GM12874 (cell line): ENCODE results near the gene APOA5.

Experiments
- CTCF ChIP-seq: IDR thresholded peaks from 2 replicates; pipeline ENCODE4 v1.5.1; 2011; ENCODE audit warnings: low read depth, mild to moderate bottlenecking, control low read depth, low read length, moderate library complexity; ENCODE audit not compliant: insufficient read depth

The APOA5 gene

DNA sequence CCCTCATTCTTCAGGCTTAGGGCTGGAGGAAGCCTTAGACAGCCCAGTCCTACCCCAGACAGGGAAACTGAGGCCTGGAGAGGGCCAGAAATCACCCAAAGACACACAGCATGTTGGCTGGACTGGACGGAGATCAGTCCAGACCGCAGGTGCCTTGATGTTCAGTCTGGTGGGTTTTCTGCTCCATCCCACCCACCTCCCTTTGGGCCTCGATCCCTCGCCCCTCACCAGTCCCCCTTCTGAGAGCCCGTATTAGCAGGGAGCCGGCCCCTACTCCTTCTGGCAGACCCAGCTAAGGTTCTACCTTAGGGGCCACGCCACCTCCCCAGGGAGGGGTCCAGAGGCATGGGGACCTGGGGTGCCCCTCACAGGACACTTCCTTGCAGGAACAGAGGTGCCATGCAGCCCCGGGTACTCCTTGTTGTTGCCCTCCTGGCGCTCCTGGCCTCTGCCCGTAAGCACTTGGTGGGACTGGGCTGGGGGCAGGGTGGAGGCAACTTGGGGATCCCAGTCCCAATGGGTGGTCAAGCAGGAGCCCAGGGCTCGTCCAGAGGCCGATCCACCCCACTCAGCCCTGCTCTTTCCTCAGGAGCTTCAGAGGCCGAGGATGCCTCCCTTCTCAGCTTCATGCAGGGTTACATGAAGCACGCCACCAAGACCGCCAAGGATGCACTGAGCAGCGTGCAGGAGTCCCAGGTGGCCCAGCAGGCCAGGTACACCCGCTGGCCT, 38.7 kb upstream of the APOA5 start:
- TF ChIP-seq CTCF: no peak

- TF ChIP-seq CTCF: no peak
These were observed 38.0 kb upstream of the APOA5 start, which contains the start of gene APOC3 for GRCh38 chr11:116829525-116830183. TSS of gene APOC3 (plus strand) at chr11:116829907. CDS start at chr11:116830583, 676 bp downstream.

DNA sequence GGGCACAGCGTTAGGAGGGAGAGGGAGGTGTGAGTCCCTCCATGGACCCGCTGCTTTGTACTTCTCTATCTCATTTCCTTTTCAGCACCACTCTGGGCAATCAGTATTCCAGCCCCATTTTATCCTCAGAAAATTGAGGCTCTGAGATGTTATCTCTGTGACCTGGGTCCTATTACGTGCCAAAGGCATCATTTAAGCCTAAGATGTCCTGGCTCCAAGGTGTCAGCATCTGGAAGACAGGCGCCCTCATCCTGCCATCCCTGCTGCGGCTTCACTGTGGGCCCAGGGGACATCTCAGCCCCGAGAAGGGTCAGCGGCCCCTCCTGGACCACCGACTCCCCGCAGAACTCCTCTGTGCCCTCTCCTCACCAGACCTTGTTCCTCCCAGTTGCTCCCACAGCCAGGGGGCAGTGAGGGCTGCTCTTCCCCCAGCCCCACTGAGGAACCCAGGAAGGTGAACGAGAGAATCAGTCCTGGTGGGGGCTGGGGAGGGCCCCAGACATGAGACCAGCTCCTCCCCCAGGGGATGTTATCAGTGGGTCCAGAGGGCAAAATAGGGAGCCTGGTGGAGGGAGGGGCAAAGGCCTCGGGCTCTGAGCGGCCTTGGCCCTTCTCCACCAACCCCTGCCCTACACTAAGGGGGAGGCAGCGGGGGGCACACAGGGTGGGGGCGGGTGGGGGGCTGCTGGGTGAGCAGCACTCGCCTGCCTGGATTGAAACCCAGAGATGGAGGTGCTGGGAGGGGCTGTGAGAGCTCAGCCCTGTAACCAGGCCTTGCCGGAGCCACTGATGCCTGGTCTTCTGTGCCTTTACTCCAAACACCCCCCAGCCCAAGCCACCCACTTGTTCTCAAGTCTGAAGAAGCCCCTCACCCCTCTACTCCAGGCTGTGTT, 37.2 kb upstream of the APOA5 start:
- no peak for TF ChIP-seq CTCF

GRCh38 chr11:116827461-116827860, 35.8 kb upstream of the APOA5 start:
- no peak for TF ChIP-seq CTCF

DNA sequence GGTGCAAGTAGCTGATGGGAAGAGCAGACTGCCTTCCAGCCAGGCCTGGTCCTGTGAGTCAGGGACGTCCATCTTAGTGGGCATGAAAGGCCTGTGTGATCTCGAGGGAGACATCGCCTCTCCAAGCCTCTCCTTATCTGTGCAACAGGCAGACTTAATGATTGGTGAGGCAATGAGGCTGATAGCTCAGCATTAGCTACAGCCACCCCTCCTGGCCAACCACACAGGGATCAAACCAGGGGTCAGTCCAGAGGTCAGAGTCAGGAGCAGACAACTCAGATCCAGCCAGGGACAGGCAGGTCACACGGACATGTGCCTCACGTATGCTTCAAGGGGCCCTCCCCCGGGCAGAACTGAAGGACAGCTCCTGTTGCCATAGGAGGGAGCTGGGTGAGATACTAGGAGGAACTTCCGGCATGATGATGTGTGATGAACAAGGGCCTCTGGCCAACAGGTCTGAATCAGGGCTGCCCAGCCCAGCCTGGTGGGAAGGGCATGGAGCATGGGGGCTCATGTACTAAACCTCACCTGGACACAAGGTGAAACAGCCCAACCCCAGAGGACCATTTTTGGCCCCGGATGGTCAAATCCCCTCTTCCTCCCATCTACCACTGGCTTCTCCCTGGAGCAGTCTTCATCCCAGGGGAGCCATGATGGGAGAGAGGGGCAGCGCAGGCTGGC, 35.2 kb upstream of the APOA5 start:
- no peak for TF ChIP-seq CTCF

DNA sequence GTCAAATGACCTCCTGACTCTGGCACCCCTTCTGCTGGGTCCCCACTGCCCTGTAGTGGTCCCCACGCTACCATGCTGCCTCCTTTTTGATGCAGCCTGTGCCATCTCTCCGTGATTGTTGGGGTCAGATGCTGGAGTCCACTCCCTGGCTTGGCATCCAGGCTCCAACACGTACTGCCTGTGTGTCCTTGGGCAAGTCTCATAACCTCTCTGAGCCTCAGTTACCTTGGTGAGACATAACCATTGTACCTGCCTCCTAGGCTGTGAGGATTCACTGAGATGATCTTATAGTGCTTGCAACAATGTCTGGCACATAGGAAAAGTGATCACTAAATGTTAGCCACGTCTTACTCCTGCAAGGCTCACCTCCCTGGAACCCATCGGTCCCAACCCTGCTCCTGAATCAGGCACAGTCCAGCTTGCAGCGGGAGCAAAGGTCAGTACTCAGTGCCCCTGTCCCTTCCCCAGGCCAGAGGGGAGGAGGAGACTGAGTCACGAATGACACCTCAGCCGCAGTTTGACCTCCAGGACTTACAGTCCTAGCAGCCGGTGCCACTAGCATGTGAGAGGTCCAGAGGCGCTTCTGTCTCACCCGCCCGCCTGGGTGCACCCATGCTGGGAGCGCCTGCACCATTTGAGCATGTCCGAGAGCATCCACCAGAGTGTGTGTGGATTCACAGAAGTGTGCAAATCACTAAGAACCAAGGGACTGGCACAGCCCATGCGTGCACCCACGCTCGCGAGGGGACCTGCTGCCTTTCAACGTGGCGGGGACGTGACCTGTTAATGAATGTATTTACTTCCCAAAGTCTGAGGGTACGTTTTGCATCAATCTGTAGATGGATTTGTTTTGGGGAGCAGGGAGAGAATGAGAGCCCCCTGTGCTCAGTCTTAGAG, 34.4 kb upstream of the APOA5 start:
- TF ChIP-seq CTCF: no peak
